Activated effector memory CD4-positive, alpha-beta T cell treated with Interleukin-2 at 50 U/mL for 16 hours (primary cell): ENCODE data around the gene LASP1NB.
"Not testable (repeated sequence)": the region's sequence is repeated elsewhere in the genome, so short reads cannot be mapped to it uniquely, and the experiment has no call there.

ENCODE experiments used
- DNase-seq: peaks from one replicate; pipeline ENCODE4 v3.0.0-alpha.2; 2020

LASP1NB gene

DNA sequence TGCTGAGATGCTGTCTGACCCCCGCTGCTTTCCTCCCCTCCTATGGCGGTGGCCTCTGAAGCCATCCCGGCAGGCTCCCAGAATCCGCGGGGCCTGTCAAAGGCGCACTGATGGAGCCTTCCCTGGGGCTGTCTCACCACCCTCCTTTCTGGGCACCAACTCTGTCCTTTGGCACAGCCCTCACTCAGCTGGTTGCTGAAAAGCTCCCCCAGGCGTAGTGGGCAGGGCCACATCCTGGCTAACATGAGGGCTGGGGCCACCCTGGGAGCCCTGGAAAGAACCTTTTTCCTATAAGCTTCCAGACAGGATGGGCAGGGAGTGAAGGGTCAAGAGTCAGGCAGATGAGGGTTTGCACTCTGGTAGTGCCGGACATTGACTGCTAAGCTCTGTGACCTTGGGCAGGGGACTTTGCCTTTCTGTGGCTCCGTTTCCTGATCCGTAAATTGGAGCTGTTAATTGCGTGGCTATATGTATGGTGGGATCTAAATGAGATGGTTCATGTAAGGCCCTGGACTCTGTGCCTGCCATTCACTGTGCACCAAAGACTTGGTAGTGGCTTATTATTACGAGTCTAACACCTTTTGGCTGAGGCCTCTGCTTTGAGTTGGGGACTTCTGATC lies 27.6 kb upstream of the LASP1NB start:
- no peak for DNase-seq

- DNase-seq, result no peak
Measured at GRCh38 chr17:38898291-38898679, 27.1 kb upstream of the LASP1NB start.

- peak; percentile 71 for DNase-seq
Measured at GRCh38 chr17:38898812-38899348, 26.5 kb upstream of the LASP1NB start.

DNA sequence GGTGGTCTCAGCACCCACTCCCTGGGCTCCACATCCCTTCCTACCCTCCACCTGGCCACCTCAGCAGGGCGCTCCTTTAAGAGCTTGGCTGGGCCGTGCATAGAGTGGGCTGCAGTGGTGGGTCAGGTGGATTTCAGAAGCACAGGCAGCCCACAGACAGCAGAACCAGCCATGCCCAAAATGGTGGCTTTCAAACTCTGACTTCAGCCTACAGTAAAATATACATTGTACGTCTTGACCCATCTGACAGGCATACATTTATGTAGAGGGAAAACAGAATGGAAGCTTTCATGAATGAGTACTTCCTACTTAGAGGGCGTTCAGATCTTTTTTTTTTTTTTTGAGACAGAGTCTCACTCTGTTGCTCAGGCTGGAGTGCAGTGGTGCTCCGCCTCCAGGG lies 26.0 kb upstream of the LASP1NB start:
- DNase-seq, result no peak

DNA sequence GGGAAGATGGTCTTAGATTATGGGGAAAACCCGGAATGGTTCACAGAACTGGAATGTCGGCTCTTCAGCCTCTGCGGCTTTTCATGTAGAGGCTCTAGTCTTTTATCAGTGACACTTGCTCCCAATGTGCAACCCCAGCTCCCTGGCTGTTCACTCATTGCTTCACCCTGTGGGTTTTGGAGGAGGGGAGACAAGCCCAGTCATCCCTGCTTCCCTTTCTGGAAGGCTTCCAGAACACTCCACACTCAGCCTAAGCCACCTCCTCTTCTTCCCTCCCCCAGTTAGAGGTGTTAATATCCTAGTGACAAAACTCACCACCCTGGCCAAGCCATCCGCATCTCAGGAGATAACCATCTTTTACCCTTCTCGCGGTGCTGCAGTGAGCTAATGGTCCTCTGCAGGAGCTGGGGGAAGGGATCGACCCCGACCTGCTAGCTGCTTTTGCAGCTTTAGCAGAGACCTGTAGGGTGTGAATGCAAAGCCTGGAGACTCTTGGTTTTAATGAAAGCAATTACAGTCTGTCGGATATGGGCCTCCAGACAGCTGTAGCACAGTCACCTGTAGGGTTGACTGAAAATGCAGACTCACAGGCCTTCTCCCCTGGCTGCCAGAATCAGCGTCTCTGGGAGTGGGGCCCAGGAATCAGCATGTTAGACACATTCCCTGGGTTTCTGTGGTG lies 24.3 kb upstream of the LASP1NB start:
- DNase-seq, result no peak

DNA sequence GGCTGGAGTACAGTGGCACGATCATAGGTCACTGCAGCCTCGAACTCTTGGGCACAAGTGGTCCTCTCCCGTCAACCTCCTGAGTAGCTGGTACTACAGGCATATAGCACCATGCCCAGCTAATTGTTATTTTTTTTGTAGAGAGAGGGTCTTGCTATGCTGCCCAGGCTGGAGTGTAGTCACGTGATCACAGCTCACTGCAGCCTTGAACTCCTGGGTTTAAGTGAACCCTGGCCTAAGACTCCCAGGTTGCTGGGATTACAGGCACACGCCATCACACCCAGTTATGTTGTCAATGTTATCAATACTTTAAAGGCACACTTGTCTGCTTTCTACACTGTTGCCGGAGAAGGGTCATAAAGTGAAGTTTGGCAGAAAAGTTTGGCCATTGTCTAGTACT lies 22.0 kb upstream of the LASP1NB start:
- no peak for DNase-seq

- DNase-seq, result no peak
Measured at GRCh38 chr17:38904892-38905291, 20.5 kb upstream of the LASP1NB start.

DNA sequence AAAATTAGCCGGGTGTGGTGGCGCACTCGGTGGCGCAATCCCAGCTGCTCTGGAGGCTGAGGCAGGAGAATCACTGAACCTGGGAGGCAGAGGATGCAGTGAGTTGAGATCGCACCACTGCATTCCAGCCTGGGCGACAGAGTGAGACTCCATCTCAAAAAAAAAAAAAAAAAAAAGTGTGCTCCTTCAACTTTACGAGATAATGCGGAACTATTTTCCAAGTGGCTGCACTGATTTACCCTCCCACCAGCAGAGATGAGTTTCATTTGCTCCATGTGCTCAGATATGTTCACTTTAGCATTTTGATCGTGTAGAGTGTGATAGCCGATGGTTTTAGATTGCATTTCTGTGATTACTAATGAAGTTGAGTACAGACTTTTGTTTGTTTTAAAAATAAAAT lies 20.0 kb upstream of the LASP1NB start:
- no peak for DNase-seq

DNA sequence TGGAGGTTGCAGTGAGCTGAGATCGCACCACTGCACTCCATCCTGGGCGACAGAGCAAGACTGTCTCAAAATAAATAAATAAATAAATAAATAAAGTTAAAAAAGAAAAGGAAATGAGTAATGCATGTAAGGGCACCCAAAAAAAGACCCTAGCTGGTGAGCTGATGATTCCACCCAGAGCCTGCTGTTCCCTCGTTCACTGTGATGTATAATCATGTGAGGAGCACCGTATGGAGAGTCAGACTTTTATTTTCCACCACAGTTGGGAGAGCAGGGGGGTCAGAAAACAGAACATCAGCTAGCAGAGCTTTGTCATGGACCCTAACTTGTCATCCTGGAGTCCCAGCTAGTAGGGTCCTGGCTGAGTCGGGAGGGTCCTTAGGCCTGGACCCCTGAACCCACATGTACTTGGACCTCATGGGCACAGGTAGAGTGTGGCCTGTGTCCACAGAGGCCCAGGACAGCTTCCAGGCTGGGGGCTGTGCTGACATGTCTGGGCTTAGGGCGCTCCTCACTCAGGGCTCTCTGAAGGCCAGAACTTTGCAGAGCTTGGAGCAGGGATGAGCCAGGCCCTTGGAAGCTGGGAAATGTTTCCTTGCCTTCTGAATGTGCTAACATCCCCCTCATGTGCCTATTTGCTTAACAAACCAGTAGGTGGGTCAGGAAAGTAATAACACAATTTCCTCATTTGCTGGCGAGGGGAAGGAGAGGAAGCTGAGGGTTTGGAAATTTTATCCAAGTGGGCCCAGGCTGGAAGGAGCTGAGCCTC lies 18.8 kb upstream of the LASP1NB start:
- no peak for DNase-seq

- DNase-seq, result no peak
Measured at GRCh38 chr17:38907930-38908675, 17.3 kb upstream of the LASP1NB start.

- no peak for DNase-seq
Measured at GRCh38 chr17:38908676-38909181, 16.7 kb upstream of the LASP1NB start.

GRCh38 chr17:38910325-38910724 lies 15.1 kb upstream of the LASP1NB start:
- DNase-seq, result no peak

- no peak for DNase-seq
Measured at GRCh38 chr17:38911081-38911730, 14.2 kb upstream of the LASP1NB start.

DNA sequence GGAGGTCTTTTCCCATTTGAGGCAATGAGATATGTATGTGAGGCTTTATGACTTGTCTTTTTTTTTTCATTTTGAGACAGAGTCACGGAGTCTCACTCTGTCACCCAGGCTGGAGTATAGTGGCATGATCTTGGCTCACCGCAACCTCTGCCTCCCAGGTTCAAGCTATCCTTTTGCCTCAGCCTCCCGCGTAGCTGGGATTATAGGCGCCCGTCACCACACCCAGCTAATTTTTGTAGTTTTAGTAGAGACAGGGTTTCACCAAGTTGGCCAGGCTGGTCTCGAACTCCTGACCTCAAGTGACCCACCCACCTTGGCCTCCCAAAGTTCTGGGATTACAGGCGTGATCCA lies 13.7 kb upstream of the LASP1NB start:
- DNase-seq, result not testable (repeated sequence)

DNA sequence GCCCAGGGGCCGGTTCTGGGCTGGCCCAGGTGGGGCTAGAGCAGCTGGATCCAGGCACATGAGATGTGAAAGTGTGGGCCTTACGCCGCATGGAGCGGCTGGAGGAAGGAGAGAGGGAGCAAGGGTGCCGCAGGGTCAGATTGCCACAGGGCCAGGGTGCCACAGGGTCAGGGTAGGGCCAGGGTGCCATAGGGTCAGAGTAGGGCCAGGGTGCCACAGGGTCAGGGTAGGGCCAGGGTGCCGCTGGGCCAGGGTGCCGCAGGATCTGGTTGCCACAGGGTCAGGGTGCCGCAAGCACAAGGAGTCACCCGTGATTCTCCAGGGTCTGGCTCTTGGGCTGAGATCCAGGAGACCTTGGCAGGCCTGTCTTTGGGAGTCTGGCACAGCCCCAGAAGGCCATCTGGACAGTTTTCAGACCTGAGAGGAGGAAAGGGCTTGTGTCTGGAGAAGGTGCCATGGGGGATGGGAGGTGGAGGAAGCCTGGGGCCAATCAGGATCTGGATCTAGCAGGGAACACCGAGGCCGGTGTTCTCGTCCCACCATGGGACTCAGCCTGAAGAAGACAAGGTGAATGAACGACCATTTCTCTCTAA lies 13.1 kb upstream of the LASP1NB start:
- no peak for DNase-seq

DNA sequence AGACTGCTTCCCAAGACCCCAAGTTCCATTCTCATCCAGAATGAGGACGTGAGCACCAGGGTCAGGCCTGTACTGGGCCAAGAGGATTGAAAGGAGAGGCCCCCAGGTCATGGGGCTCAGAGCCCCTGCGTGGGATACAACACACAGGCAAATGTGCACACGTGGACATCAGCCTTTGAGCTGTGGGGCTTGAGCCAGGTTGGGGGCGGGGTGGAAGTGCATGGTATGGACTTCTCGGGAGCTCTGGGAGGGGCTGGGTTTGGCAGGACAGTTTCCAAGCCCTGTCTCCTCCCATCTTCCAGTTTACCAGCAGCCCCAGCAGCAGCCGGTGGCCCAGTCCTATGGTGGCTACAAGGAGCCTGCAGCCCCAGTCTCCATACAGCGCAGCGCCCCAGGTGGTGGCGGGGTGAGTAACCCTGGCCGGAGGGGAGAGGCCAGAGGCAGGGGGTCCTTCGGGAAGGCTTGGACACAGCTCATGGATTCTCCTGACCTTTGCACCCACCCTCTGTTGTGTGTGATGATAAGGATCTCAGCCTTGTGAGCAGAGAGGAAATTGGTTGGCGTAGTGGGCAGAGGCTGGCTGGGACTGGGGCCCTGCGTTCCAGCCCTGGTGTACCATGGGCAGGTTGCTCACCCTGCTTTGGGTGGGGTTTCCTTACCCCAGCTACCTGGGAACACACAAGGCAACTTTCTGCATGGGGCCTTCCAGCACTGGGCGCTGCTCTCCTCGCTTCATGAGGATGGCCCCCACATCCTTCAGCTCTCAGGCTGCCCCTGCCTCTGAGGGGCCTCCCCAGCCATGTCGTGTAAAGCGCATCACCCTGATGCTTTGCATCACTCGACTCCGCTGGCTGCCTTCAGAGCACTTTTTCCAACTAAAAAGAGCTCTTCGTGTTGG lies 10.4 kb upstream of the LASP1NB start:
- DNase-seq, result no peak

DNA sequence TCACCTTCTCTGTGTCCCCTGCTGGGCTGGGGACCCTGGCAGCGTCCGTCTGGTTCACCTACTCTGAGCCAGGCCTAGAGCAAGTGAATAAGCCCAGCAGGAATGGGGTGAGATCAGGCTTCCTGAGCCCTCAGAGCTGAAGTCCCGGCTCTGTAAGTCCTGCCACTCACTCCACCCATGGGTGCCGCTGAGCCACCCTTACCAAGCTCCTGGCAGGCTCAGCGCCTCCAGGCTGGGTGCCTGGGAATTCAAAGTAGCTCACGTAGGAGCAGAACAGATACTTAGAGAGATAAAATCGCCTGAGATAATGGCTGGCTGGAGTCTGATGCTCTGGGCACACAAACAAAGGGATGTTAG lies 9.8 kb upstream of the LASP1NB start:
- no peak for DNase-seq

- DNase-seq, result no peak
Measured at GRCh38 chr17:38916771-38917170, 8.6 kb upstream of the LASP1NB start.

DNA sequence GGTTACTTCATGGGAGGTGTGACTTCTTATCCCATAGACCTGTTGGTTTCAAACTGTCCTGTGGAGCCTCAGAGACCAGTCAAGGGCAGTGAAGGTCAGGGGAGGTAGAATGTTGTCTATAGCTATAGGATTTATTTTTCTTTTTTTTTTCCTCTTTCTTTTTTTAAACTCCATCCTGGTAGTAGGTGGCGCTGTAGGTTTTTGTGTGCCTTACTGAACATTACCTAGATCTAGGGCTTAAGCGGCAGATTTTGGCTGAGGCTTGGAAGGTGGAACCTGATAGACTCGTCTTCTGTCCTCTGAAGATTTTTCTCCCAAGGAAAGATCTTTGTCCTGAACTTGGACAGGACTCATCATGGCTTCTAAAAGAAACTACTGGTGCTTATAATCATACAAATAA lies 8.2 kb upstream of the LASP1NB start:
- DNase-seq, result no peak

DNA sequence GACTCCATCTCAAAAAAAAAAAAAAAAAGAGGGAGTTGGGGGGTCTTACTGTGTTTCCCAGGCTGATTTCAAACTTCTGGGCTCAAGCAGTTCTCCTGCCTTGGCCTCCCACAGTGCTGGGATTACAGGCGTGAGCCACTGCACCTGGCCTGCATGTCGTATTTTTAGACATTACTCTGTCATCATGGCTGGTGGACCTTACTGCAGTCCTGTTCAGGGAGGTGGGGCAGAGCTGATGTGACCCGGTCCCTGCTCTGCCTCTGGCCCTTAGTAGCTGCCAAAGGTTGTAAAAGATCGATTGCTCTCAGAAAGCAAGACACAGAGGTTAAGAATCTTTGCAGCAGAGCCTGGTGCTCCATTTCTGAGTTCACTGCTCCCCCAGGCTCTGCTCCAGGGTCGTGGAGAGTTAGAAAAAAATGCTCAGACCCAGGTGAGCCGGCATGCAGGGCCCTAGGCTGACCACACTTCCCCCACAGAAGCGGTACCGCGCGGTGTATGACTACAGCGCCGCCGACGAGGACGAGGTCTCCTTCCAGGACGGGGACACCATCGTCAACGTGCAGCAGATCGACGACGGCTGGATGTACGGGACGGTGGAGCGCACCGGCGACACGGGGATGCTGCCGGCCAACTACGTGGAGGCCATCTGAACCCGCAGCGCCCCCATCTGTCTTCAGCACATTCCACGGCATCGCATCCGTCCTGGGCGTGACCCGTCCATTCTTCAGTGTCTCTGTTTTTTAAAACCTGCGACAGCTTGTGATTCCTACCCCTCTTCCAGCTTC lies 7.1 kb upstream of the LASP1NB start:
- DNase-seq, result no peak
